GM12872 (cell line): Measurements from ENCODE around the gene TMPRSS9.

Source experiments
- CTCF ChIP-seq: IDR thresholded peaks from 3 replicates; pipeline ENCODE4 v1.5.1; 2011; ENCODE audit warnings: low read depth, mild to moderate bottlenecking, low read length, moderate library complexity; ENCODE audit not compliant: insufficient read depth

TMPRSS9 gene

GRCh38 chr19:2449019-2449418 lies 89.0 kb downstream of the TMPRSS9 start:
- TF ChIP-seq CTCF: no peak

GRCh38 chr19:2451138-2451537 lies 91.1 kb downstream of the TMPRSS9 start:
- no peak for TF ChIP-seq CTCF

- no peak for TF ChIP-seq CTCF
Observed at GRCh38 chr19:2451741-2452140, 91.7 kb downstream of the TMPRSS9 start.

- no peak for TF ChIP-seq CTCF
Observed at GRCh38 chr19:2453431-2454025, 93.5 kb downstream of the TMPRSS9 start.

- TF ChIP-seq CTCF: no peak
Observed at GRCh38 chr19:2454199-2454961, 94.3 kb downstream of the TMPRSS9 start.

- no peak for TF ChIP-seq CTCF
Observed at GRCh38 chr19:2454962-2455850, 95.1 kb downstream of the TMPRSS9 start.
